Uterus (tissue), 2 donors: ENCODE measurements around the gene CHST11.

Experiments used
- POLR2A ChIP-seq, 2 donors: fragments of 450-650 bp; IDR thresholded peaks; one replicate each; pipeline ENCODE4 v1.6.1; 2016; ENCODE audit warnings: antibody characterized with exemption in 2 of 2, mild to moderate bottlenecking in 1 of 2, moderate library complexity in 1 of 2
- TF ChIP-seq, protein P1 (sequence below), 4 experiments: fragments of 200-600 bp in 2 of 4; fragments of 450-650 bp in 2 of 4; sonication (generic) in 2 of 4; IDR thresholded peaks; one replicate each; pipeline ENCODE4 v1.5.1; 2016 to 2019; ENCODE audit warnings: antibody characterized with exemption in 4 of 4, mild to moderate bottlenecking in 2 of 4, moderate library complexity in 1 of 4

- TF ChIP-seq, protein P1, sequence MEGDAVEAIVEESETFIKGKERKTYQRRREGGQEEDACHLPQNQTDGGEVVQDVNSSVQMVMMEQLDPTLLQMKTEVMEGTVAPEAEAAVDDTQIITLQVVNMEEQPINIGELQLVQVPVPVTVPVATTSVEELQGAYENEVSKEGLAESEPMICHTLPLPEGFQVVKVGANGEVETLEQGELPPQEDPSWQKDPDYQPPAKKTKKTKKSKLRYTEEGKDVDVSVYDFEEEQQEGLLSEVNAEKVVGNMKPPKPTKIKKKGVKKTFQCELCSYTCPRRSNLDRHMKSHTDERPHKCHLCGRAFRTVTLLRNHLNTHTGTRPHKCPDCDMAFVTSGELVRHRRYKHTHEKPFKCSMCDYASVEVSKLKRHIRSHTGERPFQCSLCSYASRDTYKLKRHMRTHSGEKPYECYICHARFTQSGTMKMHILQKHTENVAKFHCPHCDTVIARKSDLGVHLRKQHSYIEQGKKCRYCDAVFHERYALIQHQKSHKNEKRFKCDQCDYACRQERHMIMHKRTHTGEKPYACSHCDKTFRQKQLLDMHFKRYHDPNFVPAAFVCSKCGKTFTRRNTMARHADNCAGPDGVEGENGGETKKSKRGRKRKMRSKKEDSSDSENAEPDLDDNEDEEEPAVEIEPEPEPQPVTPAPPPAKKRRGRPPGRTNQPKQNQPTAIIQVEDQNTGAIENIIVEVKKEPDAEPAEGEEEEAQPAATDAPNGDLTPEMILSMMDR (IDR thresholded peaks at IDR 0.05): no peak
- no peak for TF ChIP-seq POLR2A (IDR thresholded peaks at IDR 0.05)
These were observed 214.8 kb downstream of the CHST11 start for GRCh38 chr12:104671409-104672095.
